ENCODE data around the gene NFX1.

NFX1 gene

GRCh38 chr9:33290247-33291030 lies at the start of gene NFX1:
NFX1 (plus strand) TSS chr9:33290516; CDS start chr9:33290573, 57 bp downstream.
- Histone ChIP-seq H3K4me3 (ENCODE audit: low read depth, low read length) (peak within 1 kb of the TSS; percentile 87), H3K27ac (peak within 1 kb of the TSS; percentile 100)
- in situ Hi-C loops (cut with HindIII; ENCODE audit: low pct_ligation_motif_present, low sequenced_read_pairs) = no loop called here

GRCh38 chr9:33241298-33241697 lies 49.0 kb upstream of the NFX1 start:
- no peak overlapping the region for H3K27ac ChIP-seq
- H3K27me3 ChIP-seq (replicated peaks) = no peaks in the 10 kb centered on the region
- H3K4me3 ChIP-seq (ENCODE audit: low read depth, low read length) = no peak overlapping the region
- no peak for DNase-seq
- no peak for TF ChIP-seq CTCF (IDR thresholded peaks at IDR 0.05; ENCODE audit: low read depth, low read length, missing control alignments)
- no peaks in the 10 kb centered on the region for H3K36me3 ChIP-seq (replicated peaks)
- in situ Hi-C loops (cut with HindIII; ENCODE audit: low pct_ligation_motif_present, low sequenced_read_pairs) = no loop called here

More at GRCh38 chr9:33290247-33291030, at the start of gene NFX1:
- TF ChIP-seq CTCF (IDR thresholded peaks at IDR 0.05; ENCODE audit: low read depth, low read length, missing control alignments) = no peak
- DNase-seq = peak; percentile 98
- peaks cover 11% of the 10 kb centered on the region for H3K36me3 ChIP-seq (replicated peaks)
- H3K27me3 ChIP-seq (replicated peaks) = no peaks in the 10 kb centered on the region

- Histone ChIP-seq H3K4me3 (ENCODE audit: low read depth, low read length) (no peak overlapping the region), H3K27ac (no peak overlapping the region), H3K36me3 (replicated peaks) (no peaks in the 10 kb centered on the region), H3K27me3 (replicated peaks) (no peaks in the 10 kb centered on the region)
- TF ChIP-seq CTCF (IDR thresholded peaks at IDR 0.05; ENCODE audit: low read depth, low read length, missing control alignments) = no peak
- no peak for DNase-seq
- in situ Hi-C loops (cut with HindIII; ENCODE audit: low pct_ligation_motif_present, low sequenced_read_pairs) = no loop called here
Observed at GRCh38 chr9:33242609-33243134, 47.6 kb upstream of the NFX1 start.

- Histone ChIP-seq H3K27me3 (replicated peaks) (no peaks in the 10 kb centered on the region), H3K36me3 (replicated peaks) (no peaks in the 10 kb centered on the region), H3K4me3 (ENCODE audit: low read depth, low read length) (no peak overlapping the region), H3K27ac (no peak overlapping the region)
- in situ Hi-C loops (cut with HindIII; ENCODE audit: low pct_ligation_motif_present, low sequenced_read_pairs) = no loop called here
- no peak for DNase-seq
- no peak for TF ChIP-seq CTCF (IDR thresholded peaks at IDR 0.05; ENCODE audit: low read depth, low read length, missing control alignments)
Observed at GRCh38 chr9:33244137-33244784, 46.1 kb upstream of the NFX1 start.

- no peak overlapping the region for H3K4me3 ChIP-seq (ENCODE audit: low read depth, low read length)
- in situ Hi-C loops (cut with HindIII; ENCODE audit: low pct_ligation_motif_present, low sequenced_read_pairs) = no loop called here
- H3K27me3 ChIP-seq (replicated peaks) = no peaks in the 10 kb centered on the region
- no peak overlapping the region for H3K27ac ChIP-seq
- no peaks in the 10 kb centered on the region for H3K36me3 ChIP-seq (replicated peaks)
- TF ChIP-seq CTCF (IDR thresholded peaks at IDR 0.05; ENCODE audit: low read depth, low read length, missing control alignments) = no peak
- no peak for DNase-seq
Observed at GRCh38 chr9:33245341-33245740, 45.0 kb upstream of the NFX1 start.

Measured in brain microvascular endothelial cell (primary cell).